HG02571 (cell line): Measurements from ENCODE around the gene C10orf67.
"Not testable (repeated sequence)": the region's sequence is repeated elsewhere in the genome, so short reads cannot be mapped to it uniquely, and the experiment has no call there.

ENCODE experiments used
- ATAC-seq: cut with Tn5 transposase; IDR thresholded peaks from one replicate; pipeline ENCODE4 v1.9.1; 2021; ENCODE audit warnings: mild to moderate bottlenecking, moderate library complexity; ENCODE audit not compliant: unreplicated experiment

Gene C10orf67

DNA sequence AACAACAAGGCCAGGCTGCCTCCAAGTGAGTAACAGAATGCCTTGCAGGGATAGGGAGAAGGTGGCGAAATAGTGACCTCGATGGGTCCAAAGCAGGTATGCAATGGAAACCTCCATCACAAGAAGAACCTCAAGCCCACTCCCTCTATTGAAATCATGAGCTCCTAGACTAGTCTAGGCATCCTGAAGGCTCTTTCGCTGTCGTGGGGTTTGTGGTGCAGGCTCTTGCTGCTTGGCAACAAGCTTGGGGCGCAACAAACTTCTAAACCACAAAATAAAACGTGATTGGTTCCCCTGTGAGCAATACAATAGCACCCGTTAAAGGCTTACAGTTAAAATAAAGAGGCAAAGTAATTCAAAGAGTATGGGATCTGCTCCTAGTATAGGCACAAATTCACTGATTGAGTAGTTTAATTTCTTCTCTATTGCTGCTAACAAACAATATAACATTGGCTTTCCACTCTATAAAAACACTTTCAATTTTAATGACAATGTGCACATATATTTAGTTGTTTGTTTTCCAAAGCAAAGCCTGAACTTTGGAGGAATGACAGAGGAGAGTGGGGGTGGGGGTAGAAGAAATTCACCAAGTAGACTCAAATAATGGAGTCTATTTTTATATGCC, 64.1 kb downstream of the C10orf67 start:
- ATAC-seq = no peak

DNA sequence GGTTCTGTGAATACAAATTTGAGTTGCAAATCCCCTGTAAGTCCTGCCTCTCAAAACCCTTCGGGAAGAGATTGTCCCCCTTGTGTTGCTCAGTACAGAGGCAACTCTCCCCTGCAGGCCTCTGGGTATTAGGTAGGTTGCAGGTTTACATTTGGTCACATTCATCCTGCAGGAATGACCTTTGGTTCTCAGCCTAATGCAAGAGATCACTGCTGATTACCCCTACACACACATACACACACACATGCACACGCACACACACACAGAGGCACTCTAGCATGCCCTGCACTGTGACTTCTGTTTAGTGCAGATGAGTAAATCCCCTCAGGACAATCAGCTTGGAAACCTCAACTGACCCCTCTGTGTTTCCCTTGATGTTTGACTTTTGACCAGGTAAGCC, 69.2 kb downstream of the C10orf67 start:
- no peak for ATAC-seq

DNA sequence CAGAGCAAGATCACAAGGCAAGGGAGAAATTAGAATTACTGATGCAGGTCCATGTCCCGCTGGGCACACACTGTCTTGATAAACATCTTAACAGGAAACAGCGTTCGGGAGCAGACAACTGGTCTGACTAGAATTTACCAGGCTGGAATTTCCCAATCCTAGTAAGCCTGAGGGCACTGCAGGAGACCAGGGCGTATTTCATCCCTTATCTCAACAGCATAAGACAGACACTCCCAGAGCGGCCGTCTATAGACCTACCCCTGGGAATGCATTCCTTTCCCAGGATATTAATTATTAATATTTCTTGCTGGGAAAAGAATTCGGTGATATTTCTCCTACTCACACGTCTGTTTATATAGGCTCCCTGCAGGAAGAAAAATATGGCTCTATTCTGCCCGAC, 70.4 kb downstream of the C10orf67 start:
- ATAC-seq = not testable (repeated sequence)

DNA sequence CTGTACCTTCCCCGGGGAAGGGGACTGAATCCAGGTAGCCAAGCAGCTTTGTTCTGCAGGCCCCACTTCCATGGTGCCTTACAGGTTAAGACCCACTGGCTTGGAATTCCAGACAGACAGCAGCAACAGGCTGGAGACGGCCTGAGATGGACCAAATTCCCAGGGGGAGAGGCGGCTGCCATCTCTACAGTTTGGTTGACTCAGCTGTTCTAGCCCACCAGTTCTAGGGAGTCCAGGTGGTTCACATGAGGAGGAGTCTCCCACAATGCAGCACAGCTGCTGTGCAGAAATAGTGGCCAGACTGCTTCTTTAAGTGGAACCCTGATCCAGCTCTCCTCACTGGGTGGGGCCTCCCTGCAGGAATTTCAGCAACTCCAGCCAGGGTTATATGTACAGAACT, 74.1 kb downstream of the C10orf67 start:
- no peak for ATAC-seq

DNA sequence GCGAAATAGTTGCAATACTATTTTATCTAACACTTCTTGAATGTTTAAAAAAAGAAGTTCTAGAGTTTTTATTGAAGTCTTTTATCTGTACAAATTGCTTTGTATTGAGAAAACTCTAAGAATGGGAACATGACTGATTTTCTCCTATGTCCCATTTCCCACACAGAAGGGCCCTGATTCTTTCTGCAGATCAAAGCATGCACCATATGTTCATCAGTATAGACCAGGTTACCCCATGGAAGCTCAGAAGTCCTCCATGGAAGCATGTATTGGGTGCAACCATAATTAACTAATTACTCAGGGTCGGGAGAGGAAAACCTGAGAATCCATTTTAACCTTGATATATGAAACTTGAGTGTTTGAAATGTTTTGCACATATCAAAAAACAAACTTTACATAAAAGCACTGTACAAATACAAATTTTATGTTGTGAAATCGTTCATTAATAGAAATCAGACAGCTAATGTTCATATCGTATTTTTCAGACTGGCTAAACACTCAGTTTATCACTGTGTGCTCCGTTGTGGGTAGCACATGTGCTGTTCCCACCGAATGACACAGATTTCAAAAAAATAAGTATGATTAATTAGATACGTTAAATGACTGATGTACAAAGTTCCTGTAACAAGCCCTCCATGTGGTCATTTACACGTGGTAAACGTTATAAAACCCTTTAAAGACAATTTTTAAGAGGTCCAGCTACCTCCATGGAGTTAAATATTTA, 81.0 kb downstream of the C10orf67 start:
- no peak for ATAC-seq

GRCh38 chr10:23262928-23263327, 81.7 kb downstream of the C10orf67 start:
- no peak for ATAC-seq

- no peak for ATAC-seq
Measured at GRCh38 chr10:23258516-23258915, 86.1 kb downstream of the C10orf67 start.

GRCh38 chr10:23253780-23254179, 90.8 kb downstream of the C10orf67 start:
- ATAC-seq = no peak

- not testable (repeated sequence) for ATAC-seq
Measured at GRCh38 chr10:23252859-23253258, 91.7 kb downstream of the C10orf67 start.

- ATAC-seq = not testable (repeated sequence)
Measured at GRCh38 chr10:23241779-23242178, 102.8 kb downstream of the C10orf67 start.

- ATAC-seq = no peak
Measured at GRCh38 chr10:23238015-23238414, 106.6 kb downstream of the C10orf67 start.

- ATAC-seq = no peak
Measured at GRCh38 chr10:23230582-23230981, 114.0 kb downstream of the C10orf67 start.

GRCh38 chr10:23217471-23217870, 127.1 kb downstream of the C10orf67 start:
- no peak for ATAC-seq

- ATAC-seq = no peak
Measured at GRCh38 chr10:23205972-23206642, 138.5 kb downstream of the C10orf67 start.

- ATAC-seq = no peak
Measured at GRCh38 chr10:23204773-23205172, 139.8 kb downstream of the C10orf67 start.

GRCh38 chr10:23203369-23204325, 140.9 kb downstream of the C10orf67 start:
- no peak for ATAC-seq

DNA sequence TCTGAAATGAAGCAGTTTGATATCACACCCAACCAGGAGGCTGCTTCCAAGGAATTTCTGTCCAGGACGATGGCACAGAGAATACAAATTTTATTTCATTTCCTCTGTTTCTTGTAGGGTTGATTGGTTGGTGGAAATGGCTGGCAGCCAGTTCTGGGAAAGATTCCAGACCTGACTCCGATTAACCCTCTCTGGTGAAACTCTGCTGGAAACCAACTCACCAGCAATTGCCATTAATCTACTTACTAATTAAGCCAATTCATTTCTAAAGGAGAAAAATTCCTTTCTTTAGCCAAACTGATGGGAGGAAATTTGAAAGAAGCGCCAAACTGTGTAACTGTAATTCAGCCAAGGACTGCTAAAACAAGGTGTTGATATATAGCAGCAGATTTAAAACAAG, 141.8 kb downstream of the C10orf67 start:
- ATAC-seq = no peak

DNA sequence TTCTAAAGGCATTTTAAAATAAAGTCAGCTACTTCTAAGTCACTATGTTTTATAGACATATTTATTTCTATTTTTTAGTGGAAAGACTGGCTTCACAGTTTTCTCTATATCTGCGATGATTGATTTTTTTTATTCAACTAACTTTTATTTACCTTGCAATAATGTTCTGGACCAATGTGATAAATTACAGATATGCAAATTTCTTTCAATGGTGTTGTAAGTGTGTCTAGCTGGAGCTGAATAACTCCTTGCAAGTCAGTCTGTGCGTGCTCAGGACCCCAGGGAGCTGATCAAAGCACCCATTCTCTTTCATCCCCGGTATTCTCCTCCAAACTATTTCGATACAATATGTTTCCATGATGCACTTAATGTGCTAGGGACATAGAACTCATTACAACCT, 142.8 kb downstream of the C10orf67 start:
- no peak for ATAC-seq

GRCh38 chr10:23200997-23201652, 143.5 kb downstream of the C10orf67 start:
- ATAC-seq = no peak

- no peak for ATAC-seq
Measured at GRCh38 chr10:23200586-23200985, 144.0 kb downstream of the C10orf67 start.
